Measurements from ENCODE around the gene BLID.

DNA sequence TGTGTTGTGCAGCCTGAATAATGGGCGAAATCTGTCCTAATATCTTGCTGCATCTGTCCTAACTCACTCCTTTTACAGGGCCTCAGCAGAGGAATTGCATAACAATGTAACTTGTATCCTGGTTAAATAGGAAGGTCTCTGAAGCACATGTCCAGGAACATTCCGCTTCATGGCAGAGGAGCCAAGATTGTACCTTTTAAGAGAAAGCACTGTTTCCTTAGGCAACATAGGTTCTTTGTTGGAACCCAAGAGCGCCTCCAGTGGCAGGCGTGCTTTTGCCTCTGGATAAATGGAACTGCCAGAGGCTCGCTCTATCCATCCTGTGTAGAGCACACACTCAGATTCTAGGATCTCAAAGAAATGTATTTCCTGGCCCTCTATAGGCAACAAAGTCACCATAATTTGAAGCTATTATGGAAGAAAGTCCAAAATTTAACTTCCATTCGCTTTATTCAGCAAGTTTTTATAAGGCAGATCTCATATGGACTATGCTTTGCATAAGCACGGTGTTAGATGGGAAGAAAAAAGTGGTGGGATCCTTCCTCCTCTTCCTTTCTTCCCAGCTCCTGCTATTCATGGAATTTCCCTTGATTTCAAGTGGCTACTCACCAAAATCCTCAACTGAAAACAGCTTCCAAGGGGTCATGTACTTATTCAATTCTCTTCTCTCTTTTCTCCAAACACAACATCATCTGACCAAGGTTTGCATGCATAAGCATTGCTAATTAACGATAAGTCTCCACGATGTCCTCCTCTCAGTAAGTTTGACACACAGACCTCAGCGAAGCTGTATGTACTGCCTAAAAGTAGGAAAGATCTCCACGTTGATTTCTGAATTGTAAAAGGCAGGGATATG, at the start of gene BLID:
- TF ChIP-seq CTCF (conservative IDR thresholded peaks at IDR 0.05; ENCODE audit: low read depth in 2 of 2) (peak; percentile 83 to 89), ZNF114 (CRISPR knock-in tag; IDR thresholded peaks at IDR 0.05) (no peak), POLR2AphosphoS5 (IDR thresholded peaks at IDR 0.05; ENCODE audit: low read depth) (no peak), EZH2phosphoT487 (IDR thresholded peaks at IDR 0.05; ENCODE audit: unreplicated experiment) (no peak), EZH2 (IDR thresholded peaks at IDR 0.05; ENCODE audit: low read depth, unreplicated experiment) (no peak), CREB1 (CRISPR knock-in tag; IDR thresholded peaks at IDR 0.05; ENCODE audit: low read depth) (no peak), REST (IDR thresholded peaks at IDR 0.05; ENCODE audit: unreplicated experiment) (no peak), NANOG (IDR thresholded peaks at IDR 0.05; ENCODE audit: borderline replicate concordance) (no peak)

Measured in GM23338 (cell line).